K562 (cell line): ENCODE measurements around the gene SLC20A1. TPM values are rescaled to one million over a fixed set of nuclear protein-coding genes. Genes with fewer than 3 reads are reported as not detected.

Source experiments
- BDP1 ChIP-seq: IDR thresholded peaks from 3 replicates; pipeline ENCODE4 v1.6.1; 2011; ENCODE audit not compliant: insufficient read length, insufficient read depth
- EP300 ChIP-seq: IDR thresholded peaks from 2 replicates; pipeline ENCODE4 v1.6.1; 2012; ENCODE audit warnings: low read length, improper control_type of control experiment
- GTF2B ChIP-seq: IDR thresholded peaks from 2 replicates; pipeline ENCODE4 v1.6.1; 2011; ENCODE audit not compliant: insufficient read length; ENCODE audit errors: extremely low read depth
- HBP1 ChIP-seq: fragments of 450-650 bp; formaldehyde crosslinking; IDR thresholded peaks from 2 replicates; pipeline ENCODE4 v1.4.0; 2022; ENCODE audit warnings: missing genetic modification characterization
- JUND ChIP-seq, 2 experiments: IDR thresholded peaks; 2 replicates in 1 of 2; 3 replicates in 1 of 2; pipeline ENCODE4 v1.6.1; 2011; ENCODE audit warnings: borderline replicate concordance in 2 of 2, low read depth in 2 of 2, low read length in 2 of 2, improper control_type of control experiment in 1 of 2, missing biosample characterization in 1 of 2, missing genetic modification characterization in 1 of 2, missing genetic modification reagents in 1 of 2
- MED1 ChIP-seq: sonication (generic); formaldehyde crosslinking; IDR thresholded peaks from 2 replicates; pipeline ENCODE4 v1.8.1; 2023; ENCODE audit warnings: missing genetic modification reagents, borderline replicate concordance
- MEIS2 ChIP-seq: fragments of 450-650 bp; IDR thresholded peaks from 2 replicates; pipeline ENCODE4 v1.6.1; 2014; ENCODE audit warnings: mild to moderate bottlenecking; ENCODE audit not compliant: partially characterized antibody
- NELFE ChIP-seq: IDR thresholded peaks from 2 replicates; pipeline ENCODE4 v1.6.1; 2011; ENCODE audit warnings: mild to moderate bottlenecking; ENCODE audit not compliant: insufficient read depth, insufficient read length
- NFATC3 ChIP-seq: fragments of 450-650 bp; IDR thresholded peaks from 2 replicates; pipeline ENCODE4 v1.6.1; 2017; ENCODE audit warnings: mild to moderate bottlenecking
- NR2C2 ChIP-seq, 2 experiments: fragments of 200-800 bp in 1 of 2; sonication (Bioruptor generic) in 1 of 2; sonication (generic) in 1 of 2; formaldehyde crosslinking in 1 of 2; IDR thresholded peaks; 2 replicates each; pipeline versions ENCODE4 v1.6.1 to v1.8.0; 2016 to 2022; ENCODE audit warnings: mild to moderate bottlenecking in 1 of 2, missing compliant biosample characterization in 1 of 2, missing genetic modification characterization in 1 of 2, missing genetic modification reagents in 1 of 2
- POLR2B ChIP-seq: fragments of 450-650 bp; IDR thresholded peaks from 2 replicates; pipeline ENCODE4 v1.6.1; 2018; ENCODE audit warnings: low read depth; ENCODE audit not compliant: partially characterized antibody
- PREB ChIP-seq: sonication (generic); formaldehyde crosslinking; IDR thresholded peaks from 2 replicates; pipeline ENCODE4 v1.8.1; 2023; ENCODE audit warnings: mild to moderate bottlenecking, missing genetic modification reagents
- RUNX1 ChIP-seq: sonication (generic); IDR thresholded peaks from 2 replicates; pipeline ENCODE4 v1.6.1; 2016; ENCODE audit warnings: antibody characterized with exemption, low read depth
- XRCC4 ChIP-seq: IDR thresholded peaks from one replicate; pipeline ENCODE4 v1.6.1; 2011; ENCODE audit not compliant: insufficient read depth, insufficient read length; ENCODE audit errors: extremely low read depth
- ZBTB11 ChIP-seq, 3 experiments: fragments of 200-800 bp in 1 of 3; fragments of 250-450 bp in 1 of 3; fragments of 450-650 bp in 1 of 3; sonication (Bioruptor Pico) in 1 of 3; sonication (Bioruptor generic) in 1 of 3; formaldehyde crosslinking in 1 of 3; IDR thresholded peaks; 2 replicates each; pipeline versions ENCODE4 v1.6.1 to v1.8.0; 2016 to 2022; ENCODE audit warnings: mild to moderate bottlenecking in 2 of 3, missing genetic modification characterization in 2 of 3, missing compliant biosample characterization in 1 of 3, moderate library complexity in 1 of 3
- ZNF395 ChIP-seq: fragments of 200-800 bp; sonication (Bioruptor generic); IDR thresholded peaks from 2 replicates; pipeline ENCODE4 v1.6.1; 2017; ENCODE audit warnings: missing genetic modification characterization, missing compliant biosample characterization
- polyA plus RNA-seq, 8 experiments: library from polyadenylated mRNA; depleted of rRNA in 4 of 8; stranded (reverse) in 5 of 8; unstranded in 3 of 8; fragments of >200 nt; fragmentation: Nextera tagmentation in 2 of 8; fragmentation: Illumina TruSeq in 1 of 8; extraction: Ambion mirVana in 2 of 8; extraction: Trizol in 1 of 8; gene quantifications; 2 replicates each; pipeline versions ENCODE4 v1.2.1 to v1.2.3, GENCODE V29; 2011 to 2014; ENCODE audit warnings: inconsistent platforms in 1 of 8, missing spikeins in 1 of 8
- total RNA-seq, 7 experiments: library from RNA; depleted of rRNA in 6 of 7; stranded (reverse); fragments of >200 nt in 6 of 7; fragmentation: Illumina TruSeq in 2 of 7; extraction: Trizol in 2 of 7; gene quantifications; 2 replicates each; pipeline versions ENCODE4 v1.2.1 to v1.2.3, GENCODE V29; 2011 to 2021; ENCODE audit warnings: low replicate concordance in 1 of 7

The SLC20A1 gene
- total and polyA plus RNA-seq, 9 of the 15 experiments (the other 6 are each of a cell fraction or from before 2014, with no cell fraction given), result 53.8 to 150 (median 74.7) TPM

- TF ChIP-seq ZNF395, result no peak
- no peak for TF ChIP-seq RUNX1
- peak; percentile 40; the same call in 1 of the 2 replicates for TF ChIP-seq EP300
- no peak for TF ChIP-seq NELFE
- TF ChIP-seq XRCC4, result no peak
- no peak for TF ChIP-seq BDP1
- TF ChIP-seq NR2C2 (CRISPR knock-in tag; IDR thresholded peaks at IDR 0.05), result no peak
- TF ChIP-seq NR2C2 (tag; IDR thresholded peaks at IDR 0.05), result peak; percentile 34; the same call in 1 of the 2 replicates
- TF ChIP-seq POLR2B, result no peak
- 0 out of 6 replicates have a peak, but pooled peaks of 1 of the 3 experiments have one; percentile 36 for TF ChIP-seq ZBTB11 (CRISPR knock-in tag; IDR thresholded peaks at IDR 0.05)
- no peak for TF ChIP-seq MED1 (CRISPR knock-in tag)
- no peak for TF ChIP-seq PREB (CRISPR knock-in tag)
- peak; percentile 96 for TF ChIP-seq JUND (IDR thresholded peaks at IDR 0.05; ENCODE audit: borderline replicate concordance, low read depth, low read length)
- TF ChIP-seq JUND (tag; IDR thresholded peaks at IDR 0.05; ENCODE audit: borderline replicate concordance, low read depth, low read length), result peak; percentile 85; the same call in 2 of the 3 replicates
- no peak for TF ChIP-seq MEIS2
- TF ChIP-seq NFATC3, result no peak
- no peak for TF ChIP-seq GTF2B
- TF ChIP-seq HBP1, result peak; percentile 22; the same call in 1 of the 2 replicates
Measured at GRCh38 chr2:112640800-112641675, 4.7 kb upstream of the SLC20A1 start (continued).
